Measurements from ENCODE around the gene CTSV. TPM values are rescaled to one million over a fixed set of nuclear protein-coding genes. Genes with fewer than 3 reads are reported as not detected.
"Not testable (repeated sequence)": the region's sequence is repeated elsewhere in the genome, so short reads cannot be mapped to it uniquely, and the experiment has no call there.

The CTSV gene
- under 1 TPM in 2 of 5 donors, not detected in 3; 0.08 to 0.23 TPM for total RNA-seq
- total RNA-seq (2013): not detected
- total RNA-seq: 0 to 1.3 (median 0.28) reads per million in 29 experiments

DNA sequence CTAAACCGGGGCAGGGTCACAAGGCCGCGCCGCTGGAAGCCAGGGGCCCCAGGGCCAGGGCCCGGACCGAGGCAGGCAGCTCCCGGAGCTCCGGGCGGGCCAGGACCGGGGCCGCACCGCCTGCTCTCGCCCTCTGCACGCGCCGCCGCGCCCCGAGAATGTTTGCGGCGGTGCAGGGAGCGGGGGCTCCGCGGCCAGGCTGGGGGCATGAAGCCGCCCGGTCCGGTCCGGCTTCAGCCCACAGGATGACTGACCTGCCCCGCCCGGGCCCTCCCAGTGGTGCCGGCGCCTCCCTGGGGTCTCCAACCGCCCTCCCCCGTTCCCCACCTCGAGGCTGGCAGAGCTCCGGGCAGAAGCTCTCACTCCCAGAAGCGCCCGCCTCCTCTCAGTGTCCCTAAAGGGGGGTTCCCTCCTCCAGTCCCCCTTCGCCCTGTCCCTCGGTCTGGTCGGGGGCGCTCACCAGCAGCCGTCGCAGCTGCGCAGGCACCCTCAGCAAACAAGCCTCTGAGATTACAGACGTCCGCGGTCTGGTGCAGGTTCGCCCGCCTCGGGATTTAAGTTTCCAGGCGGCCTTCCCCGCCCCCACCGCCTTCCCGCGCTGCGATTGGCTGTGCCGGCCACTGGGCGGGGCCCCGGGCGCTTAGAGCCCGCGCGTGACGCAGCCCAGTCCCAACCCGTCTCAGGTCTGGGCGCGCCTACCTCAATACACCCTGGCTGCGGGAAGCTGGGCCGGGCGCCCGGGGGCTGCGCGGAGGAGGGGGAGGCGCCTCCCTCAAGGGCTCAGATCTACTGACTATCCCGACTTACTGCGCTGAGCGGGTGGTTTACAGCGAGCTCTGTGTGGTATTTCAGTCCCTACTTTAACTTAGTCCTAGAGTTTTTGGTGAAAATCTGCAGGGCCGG lies at the start of gene CTSV:
Gene CTSV (minus strand): TSS at position 532 of the 903 bp plus-strand sequence. CDS start 1,099 bp downstream, outside the sequence.
- ATAC-seq (replicated peaks in 1 of 4) (peak; percentile 98 to 99 (median 98)), DNase-seq (peak; percentile 25 to 75 (median 47))
- CTCF ChIA-PET: no interaction called here
- H3K4me3 ChIP-seq (ENCODE audit: control insufficient read depth in 1 of 2, extremely low read depth in 1 of 2, low read length in 1 of 2): peak within 1 kb of the TSS; percentile 42 to 62
- no peak within 1 kb of the TSS for H3K27ac Mint-ChIP-seq
- H3K4me3 Mint-ChIP-seq: peak within 1 kb of the TSS; percentile 66 to 78 (median 71)
- peaks cover 5 to 9% (median 7%) of the 10 kb centered on the region in 3 donors for H3K4me1 Mint-ChIP-seq
- peaks cover 40 to 51% of the 10 kb centered on the region in 2 donors for H3K27me3 Mint-ChIP-seq
- peaks cover 0 to 4% (median 0%) of the 10 kb centered on the region in 3 donors for H3K9me3 Mint-ChIP-seq
- H3K9me3 ChIP-seq: no peaks in the 10 kb centered on the region
- no peaks in the 10 kb centered on the region for H3K36me3 ChIP-seq (ENCODE audit: control insufficient read depth in 2 of 2, extremely low read depth in 1 of 2, insufficient read depth in 1 of 2, low read length in 1 of 2)
- 4% methylated on average over 75 of the region's 80 CpGs for WGBS (ENCODE audit: insufficient coverage)
- POLR2A ChIA-PET: no interaction called here
- H3K4me1 ChIP-seq (ENCODE audit: control insufficient read depth in 1 of 2, extremely low read depth in 1 of 2, insufficient read depth in 2 of 2, low read length in 2 of 2): peaks cover 2 to 10% of the 10 kb centered on the region in 2 experiments
- peaks cover 2 to 36% of the 10 kb centered on the region in 2 experiments for H3K27me3 ChIP-seq (replicated peaks in 1 of 2; ENCODE audit: control insufficient read depth in 2 of 2, extremely low read depth in 1 of 2, insufficient read depth in 2 of 2, low read length in 1 of 2)
- H3K27ac ChIP-seq (ENCODE audit: low read length): no peak within 1 kb of the TSS
- H3K36me3 Mint-ChIP-seq: no peaks in the 10 kb centered on the region

- H3K4me3 Mint-ChIP-seq; ATAC-seq (replicated peaks in 1 of 4); H3K36me3 Mint-ChIP-seq; H3K4me3 ChIP-seq (ENCODE audit: control insufficient read depth in 1 of 2, extremely low read depth in 1 of 2, low read length in 1 of 2); POLR2A ChIA-PET; H3K4me1 ChIP-seq (ENCODE audit: control insufficient read depth in 1 of 2, extremely low read depth in 1 of 2, insufficient read depth in 2 of 2, low read length in 2 of 2); CTCF ChIA-PET; H3K27me3 ChIP-seq (replicated peaks in 1 of 2; ENCODE audit: control insufficient read depth in 2 of 2, extremely low read depth in 1 of 2, insufficient read depth in 2 of 2, low read length in 1 of 2); H3K9me3 ChIP-seq; H3K27ac ChIP-seq (ENCODE audit: low read length); H3K9me3 Mint-ChIP-seq; H3K4me1 Mint-ChIP-seq; H3K36me3 ChIP-seq (ENCODE audit: control insufficient read depth in 2 of 2, extremely low read depth in 1 of 2, insufficient read depth in 1 of 2, low read length in 1 of 2); H3K27ac Mint-ChIP-seq; DNase-seq: not testable (repeated sequence)
- H3K27me3 Mint-ChIP-seq: peaks cover 39 to 52% of the 10 kb centered on the region in 2 donors
- 33% methylated on average over 1 of the region's 3 CpGs for WGBS (ENCODE audit: insufficient coverage)
These were observed 48.8 kb upstream of the CTSV start for GRCh38 chr9:97087668-97088215.

GRCh38 chr9:97084562-97084991 lies 45.6 kb upstream of the CTSV start:
- H3K36me3 Mint-ChIP-seq; ATAC-seq (replicated peaks in 1 of 4); H3K27me3 ChIP-seq (replicated peaks in 1 of 2; ENCODE audit: control insufficient read depth in 2 of 2, extremely low read depth in 1 of 2, insufficient read depth in 2 of 2, low read length in 1 of 2); H3K27ac ChIP-seq (ENCODE audit: low read length); POLR2A ChIA-PET; H3K4me1 Mint-ChIP-seq; H3K27ac Mint-ChIP-seq; H3K9me3 Mint-ChIP-seq; H3K4me1 ChIP-seq (ENCODE audit: control insufficient read depth in 1 of 2, extremely low read depth in 1 of 2, insufficient read depth in 2 of 2, low read length in 2 of 2); CTCF ChIA-PET; H3K4me3 Mint-ChIP-seq; DNase-seq; H3K36me3 ChIP-seq (ENCODE audit: control insufficient read depth in 2 of 2, extremely low read depth in 1 of 2, insufficient read depth in 1 of 2, low read length in 1 of 2); H3K9me3 ChIP-seq; H3K4me3 ChIP-seq (ENCODE audit: control insufficient read depth in 1 of 2, extremely low read depth in 1 of 2, low read length in 1 of 2): not testable (repeated sequence)
- peaks cover 38 to 53% of the 10 kb centered on the region in 2 donors for H3K27me3 Mint-ChIP-seq
- 72% methylated on average over 3 of the region's 6 CpGs for WGBS (ENCODE audit: insufficient coverage)

- H3K27ac Mint-ChIP-seq: no peak overlapping the region
- DNase-seq: no peak
- H3K9me3 ChIP-seq: no peaks in the 10 kb centered on the region
- H3K4me1 Mint-ChIP-seq: peaks cover 0 to 5% (median 0%) of the 10 kb centered on the region in 3 donors
- H3K36me3 ChIP-seq (ENCODE audit: control insufficient read depth in 2 of 2, extremely low read depth in 1 of 2, insufficient read depth in 1 of 2, low read length in 1 of 2): no peaks in the 10 kb centered on the region
- ChIA-PET CTCF (no interaction called here), POLR2A (no interaction called here)
- no peaks in the 10 kb centered on the region for H3K36me3 Mint-ChIP-seq
- peaks cover 0 to 6% (median 0%) of the 10 kb centered on the region in 3 donors for H3K9me3 Mint-ChIP-seq
- no peak overlapping the region for H3K4me3 ChIP-seq (ENCODE audit: control insufficient read depth in 1 of 2, extremely low read depth in 1 of 2, low read length in 1 of 2)
- no peak for ATAC-seq (replicated peaks in 1 of 4)
- H3K4me1 ChIP-seq (ENCODE audit: control insufficient read depth in 1 of 2, extremely low read depth in 1 of 2, insufficient read depth in 2 of 2, low read length in 2 of 2): no peaks in the 10 kb centered on the region
- peaks cover 5 to 34% of the 10 kb centered on the region in 2 experiments for H3K27me3 ChIP-seq (replicated peaks in 1 of 2; ENCODE audit: control insufficient read depth in 2 of 2, extremely low read depth in 1 of 2, insufficient read depth in 2 of 2, low read length in 1 of 2)
- peaks cover 55 to 60% of the 10 kb centered on the region in 2 donors for H3K27me3 Mint-ChIP-seq
- H3K27ac ChIP-seq (ENCODE audit: low read length): no peak overlapping the region
- 67% methylated on average over 25 of the region's 25 CpGs for WGBS (ENCODE audit: insufficient coverage)
- H3K4me3 Mint-ChIP-seq: no peak overlapping the region
These were observed 39.4 kb upstream of the CTSV start for GRCh38 chr9:97078362-97078761.

GRCh38 chr9:97077452-97078295 lies 38.7 kb upstream of the CTSV start:
- 63% methylated on average over 28 of the region's 37 CpGs for WGBS (ENCODE audit: insufficient coverage)
- Histone ChIP-seq H3K36me3 (ENCODE audit: control insufficient read depth in 2 of 2, extremely low read depth in 1 of 2, insufficient read depth in 1 of 2, low read length in 1 of 2) (no peaks in the 10 kb centered on the region), H3K27ac (ENCODE audit: low read length) (no peak overlapping the region), H3K9me3 (no peaks in the 10 kb centered on the region), H3K27me3 (replicated peaks in 1 of 2; ENCODE audit: control insufficient read depth in 2 of 2, extremely low read depth in 1 of 2, insufficient read depth in 2 of 2, low read length in 1 of 2) (peaks cover 5 to 36% of the 10 kb centered on the region in 2 experiments), H3K4me3 (ENCODE audit: control insufficient read depth in 1 of 2, extremely low read depth in 1 of 2, low read length in 1 of 2) (no peak overlapping the region), H3K4me1 (ENCODE audit: control insufficient read depth in 1 of 2, extremely low read depth in 1 of 2, insufficient read depth in 2 of 2, low read length in 2 of 2) (no peaks in the 10 kb centered on the region)
- Mint-ChIP-seq H3K27ac (no peak overlapping the region), H3K36me3 (no peaks in the 10 kb centered on the region), H3K27me3 (peaks cover 59 to 63% of the 10 kb centered on the region in 2 donors), H3K9me3 (peaks cover 0 to 6% (median 0%) of the 10 kb centered on the region in 3 donors), H3K4me1 (peaks cover 0 to 5% (median 0%) of the 10 kb centered on the region in 3 donors), H3K4me3 (no peak overlapping the region)
- ATAC-seq (replicated peaks in 1 of 4) (no peak), DNase-seq (no peak)
- ChIA-PET CTCF (no interaction called here), POLR2A (no interaction called here)

Data from T-cell (primary cell).